HUES6 (cell line): ENCODE results near the gene LRRC8A.

ENCODE experiments used
- H3K27ac ChIP-seq: 2 replicates; pipeline ENCODE4 v1.7.0; 2013; ENCODE audit warnings: low read depth, mild to moderate bottlenecking, low read length, inconsistent platforms
- H3K27me3 ChIP-seq: 2 replicates; pipeline ENCODE4 v1.6.1; 2013; ENCODE audit warnings: low read length; ENCODE audit not compliant: control insufficient read depth, insufficient read depth
- H3K36me3 ChIP-seq: 2 replicates; pipeline ENCODE4 v1.6.1; 2013; ENCODE audit warnings: low read length; ENCODE audit not compliant: control insufficient read depth, insufficient read depth
- H3K4me1 ChIP-seq: 2 replicates; pipeline ENCODE4 v1.6.1; 2013; ENCODE audit warnings: low read length; ENCODE audit not compliant: control insufficient read depth, insufficient read depth
- H3K4me3 ChIP-seq: 2 replicates; pipeline ENCODE4 v1.5.1; 2013; ENCODE audit warnings: low read depth, low read length
- H3K9ac ChIP-seq: one replicate; pipeline ENCODE4 v1.6.1; 2013; ENCODE audit warnings: mild to moderate bottlenecking, low read length
- H3K9me3 ChIP-seq: 2 replicates; pipeline ENCODE4 v1.6.1; 2013; ENCODE audit warnings: low read depth, low read length; ENCODE audit not compliant: control insufficient read depth, insufficient read depth

The LRRC8A gene

DNA sequence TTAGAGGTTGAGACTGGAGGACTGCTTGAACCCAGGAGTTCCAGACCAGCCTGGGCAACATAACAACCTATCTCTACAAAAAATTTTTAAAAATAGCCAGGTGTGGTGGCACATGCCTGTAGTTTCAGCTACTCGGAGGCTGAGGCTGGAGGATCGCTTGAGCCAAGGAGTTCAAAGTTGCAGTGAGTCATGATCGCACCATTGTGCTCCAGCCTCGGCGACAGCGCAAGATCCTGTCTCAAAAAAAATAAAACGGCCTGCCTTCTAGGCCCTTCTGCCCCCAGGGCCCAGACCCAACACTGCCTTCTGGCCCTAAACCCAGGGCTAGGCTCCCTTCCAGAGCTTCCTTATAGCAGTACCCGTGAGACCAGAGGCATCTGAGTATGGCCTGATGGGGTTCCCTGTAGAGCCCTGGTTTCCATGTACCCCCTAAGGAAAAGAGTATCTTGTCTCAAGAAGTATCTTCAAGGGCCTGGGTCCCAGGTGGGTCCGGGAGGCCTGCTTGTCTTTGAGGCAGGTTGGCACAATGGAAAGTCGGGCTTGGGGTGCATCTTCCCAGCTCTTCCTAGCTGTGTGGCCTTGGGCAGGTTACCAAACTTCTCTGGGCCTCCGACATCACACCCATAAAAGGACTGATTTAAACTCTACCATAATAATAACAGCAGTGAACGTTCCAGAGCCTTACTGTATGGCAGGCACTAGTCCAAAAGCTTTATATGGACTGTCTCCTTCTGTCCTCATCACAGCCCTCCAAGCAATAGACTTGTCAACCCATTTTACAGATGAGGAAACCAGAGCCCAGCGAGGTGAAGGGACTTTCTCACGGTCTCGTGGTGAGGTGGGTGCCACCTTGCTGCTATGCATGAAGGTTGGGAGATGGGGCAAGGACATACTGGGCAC is 9.6 kb downstream of the LRRC8A start:
- Histone ChIP-seq H3K9ac (no peak overlapping the region), H3K4me1 (peaks cover 36% of the 10 kb centered on the region), H3K27ac (no peak overlapping the region), H3K27me3 (no peaks in the 10 kb centered on the region), H3K4me3 (no peak overlapping the region), H3K36me3 (peaks cover 75% of the 10 kb centered on the region), H3K9me3 (no peaks in the 10 kb centered on the region)

GRCh38 chr9:128892221-128892921 is 10.4 kb downstream of the LRRC8A start:
- Histone ChIP-seq H3K4me3 (no peak overlapping the region), H3K9ac (no peak overlapping the region)

DNA sequence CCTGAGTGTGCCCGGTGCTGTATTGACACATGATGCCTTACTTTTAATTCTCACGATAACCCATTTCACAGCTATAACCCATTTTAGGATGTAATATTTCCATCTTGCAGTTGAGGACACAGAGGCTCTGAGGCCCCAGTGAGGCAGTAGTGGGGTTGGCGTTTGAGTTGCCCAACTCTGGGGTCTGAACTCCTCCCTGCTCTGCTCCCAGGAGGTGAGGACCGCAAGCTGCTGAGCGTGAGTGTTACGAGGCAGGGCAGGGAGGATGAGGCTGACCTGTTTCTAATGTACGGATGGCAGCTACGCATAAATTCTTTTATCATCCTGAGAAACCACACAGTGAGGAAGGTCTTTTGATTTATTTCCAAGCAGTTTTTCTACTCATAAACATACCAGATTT is 11.4 kb downstream of the LRRC8A start:
- Histone ChIP-seq H3K27me3 (no peaks in the 10 kb centered on the region), H3K4me3 (no peak overlapping the region), H3K9ac (no peak overlapping the region), H3K4me1 (peaks cover 28% of the 10 kb centered on the region), H3K9me3 (no peaks in the 10 kb centered on the region), H3K27ac (no peak overlapping the region), H3K36me3 (peaks cover 76% of the 10 kb centered on the region)

More at GRCh38 chr9:128892221-128892921, 10.4 kb downstream of the LRRC8A start:
- H3K9me3 ChIP-seq: no peaks in the 10 kb centered on the region
- no peaks in the 10 kb centered on the region for H3K27me3 ChIP-seq
- peaks cover 75% of the 10 kb centered on the region for H3K36me3 ChIP-seq
- H3K27ac ChIP-seq: peak overlapping the region; percentile 64
- peaks cover 32% of the 10 kb centered on the region for H3K4me1 ChIP-seq

GRCh38 chr9:128894764-128895163 is 12.8 kb downstream of the LRRC8A start:
- Histone ChIP-seq H3K4me1 (peaks cover 34% of the 10 kb centered on the region), H3K27me3 (no peaks in the 10 kb centered on the region), H3K36me3 (peaks cover 82% of the 10 kb centered on the region), H3K27ac (no peak overlapping the region), H3K9ac (no peak overlapping the region), H3K4me3 (no peak overlapping the region), H3K9me3 (no peaks in the 10 kb centered on the region)

DNA sequence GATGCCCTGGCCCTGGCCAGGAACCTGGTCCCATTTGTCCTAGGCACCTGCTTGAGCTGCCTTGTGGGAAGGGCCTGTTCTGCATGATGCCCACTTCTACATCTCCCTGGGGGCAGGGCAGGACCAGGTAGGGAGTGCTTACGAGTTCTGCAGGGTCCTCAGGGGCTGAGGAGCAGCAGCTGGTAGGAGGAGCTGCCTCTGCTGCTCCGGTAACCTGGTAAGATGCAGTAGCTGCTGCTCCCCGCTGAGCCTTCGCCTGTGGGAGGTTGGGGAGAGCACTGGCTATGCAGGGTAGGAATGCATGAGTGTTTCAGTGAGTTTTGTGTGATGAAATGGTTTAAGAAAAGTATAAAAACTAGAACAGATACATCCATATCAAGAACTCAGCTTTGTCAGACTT is 13.6 kb downstream of the LRRC8A start:
- Histone ChIP-seq H3K4me3 (no peak overlapping the region), H3K36me3 (peaks cover 79% of the 10 kb centered on the region), H3K27me3 (no peaks in the 10 kb centered on the region), H3K27ac (no peak overlapping the region), H3K4me1 (peaks cover 34% of the 10 kb centered on the region), H3K9ac (no peak overlapping the region), H3K9me3 (no peaks in the 10 kb centered on the region)

DNA sequence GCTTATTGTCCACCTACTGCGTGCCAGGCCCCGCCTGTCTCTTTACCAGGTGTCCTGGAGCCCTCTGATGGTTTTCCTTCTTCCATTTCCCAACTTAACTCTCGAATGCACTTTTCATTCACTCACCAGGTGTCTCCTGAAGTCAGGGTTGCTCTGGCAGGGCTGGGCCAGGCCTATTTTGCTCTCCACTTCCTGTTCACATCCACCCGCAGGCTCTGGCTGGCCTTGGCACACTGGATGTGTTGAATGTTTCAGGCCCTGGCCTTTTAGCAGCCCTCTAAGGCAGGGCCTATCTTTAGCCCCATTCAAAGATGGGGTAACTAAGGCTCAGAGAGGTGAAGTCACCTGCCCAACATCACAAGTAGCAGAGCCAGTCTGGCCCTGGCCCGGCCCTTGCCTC is 16.4 kb downstream of the LRRC8A start:
- no peaks in the 10 kb centered on the region for H3K9me3 ChIP-seq
- peaks cover 26% of the 10 kb centered on the region for H3K4me1 ChIP-seq
- no peak overlapping the region for H3K4me3 ChIP-seq
- no peaks in the 10 kb centered on the region for H3K27me3 ChIP-seq
- no peak overlapping the region; the same call in 1 of the 2 replicates for H3K27ac ChIP-seq
- H3K9ac ChIP-seq: no peak overlapping the region
- peaks cover 63% of the 10 kb centered on the region for H3K36me3 ChIP-seq

GRCh38 chr9:128898845-128899565 is 17.1 kb downstream of the LRRC8A start:
- Histone ChIP-seq H3K36me3 (peaks cover 60% of the 10 kb centered on the region), H3K4me1 (peaks cover 26% of the 10 kb centered on the region), H3K9me3 (no peaks in the 10 kb centered on the region), H3K4me3 (no peak overlapping the region), H3K27ac (no peak overlapping the region), H3K27me3 (no peaks in the 10 kb centered on the region), H3K9ac (no peak overlapping the region)

DNA sequence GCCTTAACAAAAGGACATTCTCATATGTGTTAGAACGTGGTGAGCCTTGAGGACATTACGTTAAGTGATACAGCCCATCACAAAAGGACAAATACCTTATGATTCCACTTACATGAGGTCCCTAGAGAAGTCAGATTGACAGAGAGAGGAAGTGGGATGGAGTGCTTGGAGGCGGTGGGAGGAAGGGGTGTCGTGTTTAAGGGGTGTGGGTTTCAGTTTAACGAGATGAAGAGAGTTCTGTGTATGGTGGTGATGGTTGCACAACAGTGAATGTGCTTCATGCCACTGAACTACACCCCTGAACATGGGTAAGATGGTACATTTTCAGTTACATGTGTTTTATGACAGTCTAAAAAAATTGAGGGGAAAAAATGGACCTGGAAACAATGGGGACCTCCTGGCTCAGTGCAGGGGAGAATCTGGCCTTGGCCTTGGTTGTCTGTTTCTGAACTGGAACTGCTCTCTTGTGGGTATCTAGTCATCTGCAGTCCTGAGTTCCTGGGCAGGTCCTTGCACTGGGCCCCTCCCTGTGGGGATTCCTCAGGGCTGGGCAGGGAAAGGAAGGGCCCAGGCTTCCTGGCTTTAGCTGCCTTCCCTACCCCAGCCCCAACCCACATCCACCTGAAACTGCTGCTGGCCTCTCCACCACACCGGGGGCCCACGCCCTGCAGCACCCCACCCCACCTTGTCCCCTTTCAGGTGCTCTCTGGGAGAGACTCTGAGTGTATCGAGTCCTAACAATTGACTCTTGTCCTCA is 17.8 kb downstream of the LRRC8A start:
- H3K9ac ChIP-seq: no peak overlapping the region
- no peaks in the 10 kb centered on the region for H3K27me3 ChIP-seq
- H3K36me3 ChIP-seq: peaks cover 59% of the 10 kb centered on the region
- H3K27ac ChIP-seq: no peak overlapping the region
- no peaks in the 10 kb centered on the region for H3K9me3 ChIP-seq
- no peak overlapping the region for H3K4me3 ChIP-seq
- H3K4me1 ChIP-seq: peaks cover 26% of the 10 kb centered on the region

DNA sequence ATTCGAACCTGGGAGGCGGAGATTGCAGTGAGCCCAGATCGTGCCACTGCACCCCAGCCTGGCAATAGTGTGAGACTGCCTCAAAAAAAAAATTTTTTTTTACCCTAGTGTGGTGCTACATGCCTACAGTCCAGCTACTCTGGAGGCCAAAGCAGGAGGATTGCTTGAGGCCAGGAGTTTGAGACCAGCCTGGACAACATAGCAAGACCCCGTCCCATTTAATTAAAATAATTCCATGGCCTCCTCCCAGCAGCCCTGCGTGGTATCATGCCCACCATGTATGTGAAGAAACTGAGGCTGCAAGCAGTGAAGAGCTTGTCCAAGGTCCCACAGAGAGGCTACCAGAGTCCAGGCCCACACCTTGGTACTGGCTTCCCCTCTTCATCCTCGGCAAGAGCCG is 19.4 kb downstream of the LRRC8A start:
- no peak overlapping the region for H3K9ac ChIP-seq
- H3K4me3 ChIP-seq: no peak overlapping the region
- H3K36me3 ChIP-seq: peaks cover 46% of the 10 kb centered on the region
- H3K4me1 ChIP-seq: peaks cover 15% of the 10 kb centered on the region; the same call in 1 of the 2 replicates
- H3K9me3 ChIP-seq: no peaks in the 10 kb centered on the region
- no peak overlapping the region for H3K27ac ChIP-seq
- H3K27me3 ChIP-seq: no peaks in the 10 kb centered on the region

GRCh38 chr9:128901822-128902221 is 19.9 kb downstream of the LRRC8A start:
- Histone ChIP-seq H3K4me3 (no peak overlapping the region), H3K27me3 (no peaks in the 10 kb centered on the region), H3K27ac (no peak overlapping the region), H3K9me3 (no peaks in the 10 kb centered on the region), H3K4me1 (peaks cover 15% of the 10 kb centered on the region; the same call in 1 of the 2 replicates), H3K36me3 (peaks cover 44% of the 10 kb centered on the region), H3K9ac (no peak overlapping the region)
